CD14-positive monocyte (primary cell): ENCODE measurements around the gene TTC31. TPM values are rescaled to one million over a fixed set of nuclear protein-coding genes. Genes with fewer than 3 reads are reported as not detected.

Experiments used
- DNase-seq, 3 donors: peaks; one replicate each; pipeline ENCODE4 v3.0.0-alpha.2; 2011 to 2022
- H2AFZ ChIP-seq: 2 replicates; pipeline ENCODE4 v1.6.0; 2012; ENCODE audit warnings: mild to moderate bottlenecking, low read depth, low read length, inconsistent platforms; ENCODE audit not compliant: insufficient read depth, poor library complexity, severe bottlenecking
- H3K27ac ChIP-seq, 2 donors: 1 replicate in 1 of 2; 2 replicates in 1 of 2; pipeline ENCODE4 v1.5.1; 2012 to 2013; ENCODE audit warnings: low read length in 2 of 2, control low read depth in 1 of 2, inconsistent platforms in 1 of 2, low read depth in 1 of 2, mild to moderate bottlenecking in 1 of 2
- H3K27me3 ChIP-seq, 2 donors: one replicate each; pipeline versions ENCODE4 v1.6.0 to v1.6.1; 2011 to 2013; ENCODE audit warnings: low read length in 2 of 2; ENCODE audit not compliant: control insufficient read depth in 2 of 2, insufficient read depth in 2 of 2
- H3K36me3 ChIP-seq, 2 donors: replicated peaks in 1 of 2; 1 replicate in 1 of 2; 2 replicates in 1 of 2; pipeline versions ENCODE4 v1.5.1 to v1.6.1; 2012 to 2013; ENCODE audit warnings: low read length in 2 of 2, control low read depth in 1 of 2, inconsistent platforms in 1 of 2, mild to moderate bottlenecking in 1 of 2; ENCODE audit not compliant: insufficient read depth in 2 of 2, control insufficient read depth in 1 of 2
- H3K4me1 ChIP-seq, 2 donors: 1 replicate in 1 of 2; 2 replicates in 1 of 2; pipeline versions ENCODE4 v1.5.1 to v1.6.1; 2012 to 2013; ENCODE audit warnings: low read length in 2 of 2, control low read depth in 1 of 2, inconsistent platforms in 1 of 2, mild to moderate bottlenecking in 1 of 2, moderate library complexity in 1 of 2; ENCODE audit not compliant: insufficient read depth in 2 of 2, control insufficient read depth in 1 of 2
- H3K4me2 ChIP-seq: replicated peaks from 2 replicates; pipeline ENCODE3; 2012; ENCODE audit warnings: low read length, moderate library complexity, mild to moderate bottlenecking; ENCODE audit not compliant: poor library complexity, severe bottlenecking; ENCODE audit errors: extremely low read depth
- H3K4me3 ChIP-seq, 3 experiments: fragments of 200-600 bp in 1 of 3; sonication (generic) in 1 of 3; replicated peaks in 1 of 3; 1 replicate in 2 of 3; 2 replicates in 1 of 3; pipeline ENCODE4 v1.5.1; 2011 to 2013; ENCODE audit warnings: low read length in 3 of 3, mild to moderate bottlenecking in 3 of 3, control low read depth in 2 of 3, low read depth in 2 of 3, inconsistent platforms in 1 of 3, moderate library complexity in 1 of 3
- H3K79me2 ChIP-seq: 2 replicates; pipeline ENCODE4 v1.6.0; 2012; ENCODE audit warnings: mild to moderate bottlenecking, control low read depth, inconsistent platforms, low read length, moderate library complexity; ENCODE audit not compliant: insufficient read depth
- H3K9ac ChIP-seq: 2 replicates; pipeline ENCODE4 v1.6.0; 2017; ENCODE audit warnings: low read length, mild to moderate bottlenecking; ENCODE audit not compliant: insufficient read depth, poor library complexity, severe bottlenecking
- H3K9me3 ChIP-seq, 2 donors: replicated peaks in 1 of 2; 1 replicate in 1 of 2; 2 replicates in 1 of 2; pipeline versions ENCODE4 v1.5.1 to v1.6.1; 2012 to 2013; ENCODE audit warnings: low read length in 2 of 2, control low read depth in 1 of 2; ENCODE audit not compliant: control insufficient read depth in 1 of 2, insufficient read depth in 1 of 2
- H4K20me1 ChIP-seq: 2 replicates; pipeline ENCODE4 v1.6.0; 2012; ENCODE audit warnings: mild to moderate bottlenecking, low read length, control low read depth, moderate library complexity; ENCODE audit not compliant: insufficient read depth
- H3K27ac Mint-ChIP-seq, 7 donors: one replicate each; pipeline ENCODE4 v1.8.0; 2020; ENCODE audit warnings: mild to moderate bottlenecking in 7 of 7, mixed read lengths in 7 of 7, moderate library complexity in 6 of 7, inconsistent platforms in 2 of 7
- H3K27me3 Mint-ChIP-seq, 3 donors: one replicate each; pipeline ENCODE4 v1.8.0; 2021 to 2022; ENCODE audit warnings: low read depth in 3 of 3, mild to moderate bottlenecking in 3 of 3, mixed read lengths in 3 of 3, moderate library complexity in 3 of 3, inconsistent platforms in 1 of 3
- H3K36me3 Mint-ChIP-seq, 2 donors: one replicate each; pipeline ENCODE4 v1.8.0; 2020; ENCODE audit warnings: mixed read lengths in 2 of 2, inconsistent platforms in 1 of 2, mild to moderate bottlenecking in 1 of 2
- H3K4me1 Mint-ChIP-seq: one replicate; pipeline ENCODE4 v1.8.0; 2020; ENCODE audit warnings: mild to moderate bottlenecking, mixed read lengths
- H3K4me3 Mint-ChIP-seq, 2 donors: one replicate each; pipeline ENCODE4 v1.8.0; 2020; ENCODE audit warnings: mild to moderate bottlenecking in 2 of 2, mixed read lengths in 2 of 2, moderate library complexity in 1 of 2
- H3K9me3 Mint-ChIP-seq, 7 donors: one replicate each; pipeline ENCODE4 v1.8.0; 2020 to 2022; ENCODE audit warnings: mixed read lengths in 7 of 7, mild to moderate bottlenecking in 6 of 7, moderate library complexity in 6 of 7, inconsistent platforms in 2 of 7
- WGBS: methylation state at CpG from one replicate; pipeline ENCODE4 v1.1.5; 2013; ENCODE audit warnings: missing lambda C conversion rate; ENCODE audit not compliant: insufficient coverage; 5-methylcytosine and 5-hydroxymethylcytosine counted together
- intact Hi-C, 2 donors: fragments of 100-400 bp; cut with micrococcal nuclease; formaldehyde crosslinking; loops; one replicate each; pipeline versions ENCODE4 v1.15.0 to v1.15.1; 2023
- polyA plus RNA-seq, 3 donors: library from polyadenylated mRNA; depleted of rRNA in 1 of 3; unstranded in 2 of 3; stranded (reverse) in 1 of 3; fragments of 300-500 nt in 2 of 3; fragments of >200 nt in 1 of 3; fragmentation: Illumina TruSeq in 2 of 3; gene quantifications; 1 replicate in 2 of 3; 2 replicates in 1 of 3; pipeline ENCODE4 v1.2.3, GENCODE V29; 2012 to 2021
- TF ChIP-seq, protein P1 (sequence below): fragments of 200-600 bp; IDR thresholded peaks from one replicate; pipeline ENCODE4 v1.8.0; 2022; ENCODE audit warnings: antibody characterized with exemption, mild to moderate bottlenecking

The TTC31 gene
- polyA plus RNA-seq, 3 donors, result 19.6 to 46.5 (median 21.3) TPM

DNA sequence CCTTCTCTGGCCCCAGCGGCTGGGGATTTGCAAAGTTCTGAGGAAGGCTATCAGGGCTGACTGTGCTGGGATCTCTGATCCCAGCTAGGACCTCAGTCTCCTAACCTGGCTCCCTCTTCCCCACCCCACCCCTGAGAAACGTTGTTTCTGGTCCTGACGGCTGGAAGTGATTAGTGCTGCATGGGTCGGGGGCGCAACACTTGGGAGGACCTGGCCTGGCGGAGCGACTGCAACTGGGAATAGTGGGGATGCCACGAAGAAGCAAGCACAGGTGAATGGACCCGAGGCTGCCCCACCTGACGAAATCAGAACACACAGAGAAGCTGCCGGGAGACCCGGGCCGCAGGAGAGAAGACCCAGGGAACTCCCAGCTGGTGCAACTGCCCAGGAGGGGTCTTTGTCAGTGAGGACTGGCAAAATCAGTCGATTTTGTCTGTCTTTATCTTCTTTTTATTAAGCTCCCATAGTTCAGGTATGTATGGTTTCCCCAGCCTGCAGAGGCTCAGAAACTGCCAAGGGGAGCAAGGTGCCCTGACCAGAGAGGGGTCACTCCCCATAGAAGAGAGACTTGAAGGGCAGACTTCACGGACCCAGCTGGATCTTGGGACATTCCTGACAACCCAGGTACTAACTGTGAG lies 17.2 kb downstream of the TTC31 start:
- Histone ChIP-seq H3K36me3 (no peaks in the 10 kb centered on the region), H2AFZ (no peak overlapping the region), H3K27me3 (peaks cover 51 to 66% of the 10 kb centered on the region in 2 donors), H3K4me1 (peaks cover 54 to 60% of the 10 kb centered on the region in 2 donors), H3K27ac (no peak overlapping the region), H4K20me1 (no peaks in the 10 kb centered on the region), H3K79me2 (peaks cover 10% of the 10 kb centered on the region), H3K4me3 (peak overlapping the region in 1 of 3 experiments; percentile 79), H3K4me2 (peak overlapping the region; percentile 87), H3K9me3 (peaks cover 0 to 20% of the 10 kb centered on the region in 2 donors), H3K9ac (no peak overlapping the region)
- no peak for DNase-seq
- intact Hi-C loops, result no loop called here
- TF ChIP-seq, protein P1, sequence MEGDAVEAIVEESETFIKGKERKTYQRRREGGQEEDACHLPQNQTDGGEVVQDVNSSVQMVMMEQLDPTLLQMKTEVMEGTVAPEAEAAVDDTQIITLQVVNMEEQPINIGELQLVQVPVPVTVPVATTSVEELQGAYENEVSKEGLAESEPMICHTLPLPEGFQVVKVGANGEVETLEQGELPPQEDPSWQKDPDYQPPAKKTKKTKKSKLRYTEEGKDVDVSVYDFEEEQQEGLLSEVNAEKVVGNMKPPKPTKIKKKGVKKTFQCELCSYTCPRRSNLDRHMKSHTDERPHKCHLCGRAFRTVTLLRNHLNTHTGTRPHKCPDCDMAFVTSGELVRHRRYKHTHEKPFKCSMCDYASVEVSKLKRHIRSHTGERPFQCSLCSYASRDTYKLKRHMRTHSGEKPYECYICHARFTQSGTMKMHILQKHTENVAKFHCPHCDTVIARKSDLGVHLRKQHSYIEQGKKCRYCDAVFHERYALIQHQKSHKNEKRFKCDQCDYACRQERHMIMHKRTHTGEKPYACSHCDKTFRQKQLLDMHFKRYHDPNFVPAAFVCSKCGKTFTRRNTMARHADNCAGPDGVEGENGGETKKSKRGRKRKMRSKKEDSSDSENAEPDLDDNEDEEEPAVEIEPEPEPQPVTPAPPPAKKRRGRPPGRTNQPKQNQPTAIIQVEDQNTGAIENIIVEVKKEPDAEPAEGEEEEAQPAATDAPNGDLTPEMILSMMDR, result no peak
- Mint-ChIP-seq H3K9me3 (peaks cover 0 to 27% (median 4%) of the 10 kb centered on the region in 7 donors), H3K27ac (peak overlapping the region in 1 of 7 donors; percentile 4), H3K36me3 (peaks cover 36 to 46% of the 10 kb centered on the region in 2 donors), H3K4me3 (peak overlapping the region in 1 of 2 donors; percentile 96), H3K4me1 (peaks cover 57% of the 10 kb centered on the region), H3K27me3 (peaks cover 62 to 81% (median 64%) of the 10 kb centered on the region in 3 donors)
- WGBS, result 57% methylated on average over 12 of the region's 15 CpGs

DNA sequence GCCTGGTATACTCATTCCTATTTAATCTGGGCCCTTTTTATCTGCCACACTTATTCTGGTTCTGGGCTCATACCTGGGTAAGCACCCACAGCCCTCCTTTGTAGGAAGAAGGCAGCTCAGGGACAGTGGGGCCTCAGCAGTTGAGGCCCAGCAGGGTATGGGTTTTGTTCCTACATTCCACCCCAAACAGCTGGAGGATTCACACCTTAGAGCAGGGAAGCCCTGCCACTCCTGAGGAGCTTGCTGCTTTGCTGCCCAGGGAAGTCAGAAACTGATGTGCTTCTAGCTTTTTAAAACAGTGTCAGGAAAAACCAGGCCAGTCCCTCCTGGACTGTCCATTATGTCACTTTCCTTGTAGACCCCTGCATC lies 17.7 kb downstream of the TTC31 start:
- Mint-ChIP-seq H3K4me1 (peaks cover 62% of the 10 kb centered on the region), H3K36me3 (peaks cover 36 to 48% of the 10 kb centered on the region in 2 donors), H3K4me3 (peak overlapping the region in 1 of 2 donors; percentile 96), H3K27ac (peak overlapping the region in 1 of 7 donors; percentile 18), H3K9me3 (peaks cover 0 to 27% (median 4%) of the 10 kb centered on the region in 7 donors), H3K27me3 (peaks cover 62 to 77% (median 64%) of the 10 kb centered on the region in 3 donors)
- DNase-seq, result no peak
- Histone ChIP-seq H3K27me3 (peaks cover 51 to 66% of the 10 kb centered on the region in 2 donors), H3K4me2 (no peak overlapping the region), H3K27ac (no peak overlapping the region), H3K4me3 (no peak overlapping the region), H3K36me3 (no peaks in the 10 kb centered on the region), H2AFZ (no peak overlapping the region), H4K20me1 (no peaks in the 10 kb centered on the region), H3K9ac (no peak overlapping the region), H3K4me1 (peaks cover 59 to 65% of the 10 kb centered on the region in 2 donors), H3K79me2 (peaks cover 14% of the 10 kb centered on the region), H3K9me3 (peaks cover 0 to 20% of the 10 kb centered on the region in 2 donors)
- TF ChIP-seq, protein P1, result no peak
- intact Hi-C loops, result no loop called here
